Adrenal gland (tissue), 19 donors: ENCODE measurements around the gene UNC5A. TPM values are rescaled to one million over a fixed set of nuclear protein-coding genes. Genes with fewer than 3 reads are reported as not detected.

Experiments used
- DNase-seq, 7 donors: peaks; one replicate each; pipeline ENCODE4 v3.0.0-alpha.2; 2019 to 2020
- H3K27ac ChIP-seq, 5 donors: fragments of 200-600 bp; sonication (generic) in 4 of 5; 1 replicate in 3 of 5; 2 replicates in 2 of 5; pipeline versions ENCODE4 v1.5.1 to v1.8.0; 2016 to 2020; ENCODE audit warnings: mild to moderate bottlenecking in 1 of 5
- H3K27me3 ChIP-seq: fragments of 200-600 bp; 2 replicates; pipeline ENCODE4 v1.8.0; 2021
- H3K36me3 ChIP-seq, 2 donors: fragments of 200-600 bp; replicated peaks in 1 of 2; 1 replicate in 1 of 2; 2 replicates in 1 of 2; pipeline versions ENCODE4 v1.5.1 to v1.8.0; 2018 to 2022
- H3K4me1 ChIP-seq, 2 donors: fragments of 200-600 bp; replicated peaks in 1 of 2; 1 replicate in 1 of 2; 2 replicates in 1 of 2; pipeline versions ENCODE4 v1.5.1 to v1.8.0; 2018 to 2021
- H3K4me3 ChIP-seq, 4 donors: fragments of 200-600 bp; sonication (generic) in 3 of 4; one replicate each; pipeline ENCODE4 v1.5.1; 2016 to 2018
- H3K9me3 ChIP-seq, 3 donors: fragments of 200-600 bp; sonication (generic) in 1 of 3; replicated peaks in 1 of 3; 1 replicate in 2 of 3; 2 replicates in 1 of 3; pipeline versions ENCODE4 v1.5.1 to v1.8.0; 2016 to 2021
- POLR2A ChIP-seq, 2 donors: fragments of 450-650 bp; IDR thresholded peaks; one replicate each; pipeline ENCODE4 v1.6.1; 2017; ENCODE audit warnings: antibody characterized with exemption in 2 of 2, mild to moderate bottlenecking in 2 of 2, moderate library complexity in 1 of 2
- WGBS, 4 donors: extraction: QIAGEN DNeasy Blood & Tissue Kit in 2 of 4; methylation state at CpG; one replicate each; pipeline versions ENCODE4 v1.1.5 to v1.1.7; 2013 to 2017; 5-methylcytosine and 5-hydroxymethylcytosine counted together
- intact Hi-C, 2 donors: fragments of 100-400 bp; cut with DNase I; formaldehyde crosslinking; loops; one replicate each; pipeline versions ENCODE4 v1.14.1 to v1.15.0; 2022 to 2023
- long read RNA-seq, 10 donors: library from polyadenylated mRNA in 3 of 10; unstranded in 2 of 10; stranded (forward) in 1 of 10; transcript quantifications; one replicate each; pipeline ENCODE4 v2.0.0 and lab custom pipeline, GENCODE V29; 2021 to 2026
- polyA plus RNA-seq, 3 donors: library from polyadenylated mRNA; stranded (reverse); fragments of 200-250 nt in 2 of 3; fragments of 350-450 nt in 1 of 3; fragmentation: Illumina TruSeq in 1 of 3; extraction: RNeasy Lipid Tissue Mini Kit (QIAGEN cat#74804) in 1 of 3; gene quantifications; one replicate each; pipeline ENCODE4 v1.2.3, GENCODE V29; 2013 to 2014
- total RNA-seq, 9 donors: library from RNA; depleted of rRNA in 4 of 9; stranded (reverse); fragments of >200 nt in 4 of 9; fragments of 120-200 nt in 1 of 9; fragmentation: NEBNext Ultra II Directional in 1 of 9; extraction: Animal tissue kit (Norgen Biotek cat#: 25700) in 1 of 9; gene quantifications; one replicate each; pipeline versions ENCODE4 v1.1.0 to v1.2.4, GENCODE V29; 2013 to 2023
- TF ChIP-seq, protein P1 (sequence below), 6 experiments: fragments of 450-650 bp in 4 of 6; fragments of 200-600 bp in 2 of 6; sonication (generic) in 1 of 6; IDR thresholded peaks; 1 replicate in 5 of 6; 2 replicates in 1 of 6; pipeline versions ENCODE4 v1.5.1 to v1.8.0; 2016 to 2021; ENCODE audit warnings: antibody characterized with exemption in 6 of 6, mild to moderate bottlenecking in 2 of 6, moderate library complexity in 1 of 6
- donor health status: healthy with polysubstance abuse.
- donor health status: Bipolar disorder and iron deficiency.
- donor health status: DM: yes; HTN: yes; CAD: no.
- donor health status: DM: no; HTN: no; CAD: no.
- donor health status: DM: no; HTN: no; CAD: no.
- donor health status: DM: yes; HTN: yes; CAD: no.

Gene UNC5A
- total RNA-seq (1 to 10 TPM in 3 of 9 donors, under 1 TPM in 4, not detected in 2; 0.06 to 10.0 (median 0.72) TPM), polyA plus RNA-seq (10 to 100 TPM in 1 of 3 donors, 1 to 10 TPM in 2; 2.2 to 19.7 (median 4.8) TPM)
- long read RNA-seq, donor 1, result 0 reads
- long read RNA-seq, donor 2, result 0 reads
- long read RNA-seq, donor 3, result 0 reads
- long read RNA-seq, donor 4, result 0 reads
- long read RNA-seq, donor 5, partial matches to known transcripts, result 1 of 1 reads
- long read RNA-seq, donor 5, other reads (novel, unspliced or antisense), result 0 of 1 reads
- long read RNA-seq, donor 6, partial matches to known transcripts, result 2 of 4 reads
- long read RNA-seq, donor 6, other reads (novel, unspliced or antisense), result 2 of 4 reads
- long read RNA-seq, donor 7, result 0 reads
- long read RNA-seq, donor 8, result 0 reads
- long read RNA-seq, donor 9, result 0 reads
- long read RNA-seq, donor 10, result 0 reads

DNA sequence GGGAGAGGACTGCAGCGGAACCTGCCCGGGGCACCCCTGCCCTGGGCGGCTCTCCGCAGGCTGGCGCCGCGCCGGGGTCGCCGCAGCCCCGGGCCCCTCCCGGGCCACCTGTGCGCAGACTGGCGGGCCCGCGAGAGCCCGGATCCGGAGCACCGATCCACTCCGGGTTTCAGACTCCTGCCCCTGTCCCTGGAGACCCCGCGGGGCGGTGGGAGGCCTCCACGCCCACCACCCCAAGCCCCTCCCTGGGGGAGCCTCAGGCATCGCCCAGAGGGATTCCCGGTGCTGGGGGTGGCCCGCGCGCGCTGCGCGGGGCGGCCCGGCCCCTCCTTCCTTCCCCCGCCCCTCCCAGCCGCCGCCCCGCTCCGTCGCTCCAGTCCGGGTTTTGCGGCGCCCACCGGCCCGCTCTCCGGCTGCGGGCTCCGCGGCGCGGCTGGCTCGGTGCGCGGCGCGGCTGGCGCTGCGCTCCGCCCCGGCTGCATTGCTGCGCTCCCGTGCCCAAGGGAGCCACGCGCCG lies at the start of gene UNC5A:
UNC5A (plus strand) TSS at position 479 of the 517 bp plus-strand sequence. CDS start 192 bp downstream, outside the sequence.
- Histone ChIP-seq H3K4me1 (peaks cover 4 to 7% of the 10 kb centered on the region in 2 donors), H3K4me3 (peak within 1 kb of the TSS in 1 of 4 donors; percentile 19), H3K27me3 (peaks cover 45% of the 10 kb centered on the region), H3K36me3 (no peaks in the 10 kb centered on the region), H3K9me3 (no peaks in the 10 kb centered on the region), H3K27ac (peak within 1 kb of the TSS in 1 of 5 donors; percentile 54)
- WGBS, 4 donors, result 0 to 1% methylated on average over 52 to 65 of the region's 65 CpGs; no CpG with 5 or more reads in 2 of the 4 donors
- TF ChIP-seq, protein P1, sequence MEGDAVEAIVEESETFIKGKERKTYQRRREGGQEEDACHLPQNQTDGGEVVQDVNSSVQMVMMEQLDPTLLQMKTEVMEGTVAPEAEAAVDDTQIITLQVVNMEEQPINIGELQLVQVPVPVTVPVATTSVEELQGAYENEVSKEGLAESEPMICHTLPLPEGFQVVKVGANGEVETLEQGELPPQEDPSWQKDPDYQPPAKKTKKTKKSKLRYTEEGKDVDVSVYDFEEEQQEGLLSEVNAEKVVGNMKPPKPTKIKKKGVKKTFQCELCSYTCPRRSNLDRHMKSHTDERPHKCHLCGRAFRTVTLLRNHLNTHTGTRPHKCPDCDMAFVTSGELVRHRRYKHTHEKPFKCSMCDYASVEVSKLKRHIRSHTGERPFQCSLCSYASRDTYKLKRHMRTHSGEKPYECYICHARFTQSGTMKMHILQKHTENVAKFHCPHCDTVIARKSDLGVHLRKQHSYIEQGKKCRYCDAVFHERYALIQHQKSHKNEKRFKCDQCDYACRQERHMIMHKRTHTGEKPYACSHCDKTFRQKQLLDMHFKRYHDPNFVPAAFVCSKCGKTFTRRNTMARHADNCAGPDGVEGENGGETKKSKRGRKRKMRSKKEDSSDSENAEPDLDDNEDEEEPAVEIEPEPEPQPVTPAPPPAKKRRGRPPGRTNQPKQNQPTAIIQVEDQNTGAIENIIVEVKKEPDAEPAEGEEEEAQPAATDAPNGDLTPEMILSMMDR (IDR thresholded peaks at IDR 0.05), result no peak
- TF ChIP-seq POLR2A (IDR thresholded peaks at IDR 0.05), result no peak
- DNase-seq, result peak in 1 of 7 donors; percentile 42
- intact Hi-C loops, result no loop called here

DNA sequence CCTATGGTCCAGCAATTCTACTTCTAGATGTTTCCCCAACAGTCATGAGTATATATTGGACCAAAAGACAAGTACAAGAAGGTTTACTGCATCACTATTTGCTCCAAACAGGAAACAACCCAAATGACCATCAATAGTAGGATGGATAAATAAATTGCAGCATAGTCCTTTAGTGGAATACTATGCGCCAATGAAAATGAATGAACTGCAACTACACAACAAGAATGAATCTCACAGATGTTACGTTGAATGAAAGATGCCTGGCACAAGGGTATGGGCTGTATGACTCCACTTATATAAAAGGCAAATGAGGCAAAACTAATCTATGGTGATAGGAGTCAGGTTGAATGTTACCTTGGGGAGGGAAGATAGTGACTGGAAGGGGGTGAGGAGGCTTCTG lies 48.6 kb upstream of the UNC5A start:
- Histone ChIP-seq H3K9me3 (no peaks in the 10 kb centered on the region), H3K4me1 (no peaks in the 10 kb centered on the region), H3K27ac (no peak overlapping the region), H3K4me3 (no peak overlapping the region), H3K36me3 (no peaks in the 10 kb centered on the region), H3K27me3 (no peaks in the 10 kb centered on the region)
- intact Hi-C loops, result no loop called here
- 71 to 85% (median 82%) methylated on average over 2 of the region's 2 CpGs for WGBS, 4 donors
- TF ChIP-seq, protein P1 (IDR thresholded peaks at IDR 0.05), result no peak
- no peak for TF ChIP-seq POLR2A (IDR thresholded peaks at IDR 0.05)
- DNase-seq, result no peak

DNA sequence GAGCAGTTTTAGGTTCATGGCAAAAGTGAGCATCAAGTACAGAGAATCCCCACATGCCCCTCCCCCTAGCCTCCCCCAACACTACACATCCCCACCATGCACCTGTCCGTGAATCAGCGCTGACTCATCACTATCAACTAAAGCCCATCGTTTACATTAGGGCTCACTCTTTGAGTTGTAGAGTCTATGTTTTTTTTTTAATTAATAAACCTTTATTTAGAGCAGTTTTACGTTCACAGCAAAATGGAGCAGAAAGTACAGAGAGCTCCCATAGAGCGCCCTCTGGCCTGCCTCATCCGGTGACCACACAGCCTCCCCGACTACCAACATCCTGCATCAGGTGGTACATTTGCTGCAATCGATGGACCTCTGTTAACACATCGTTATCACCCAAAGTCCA lies 47.9 kb upstream of the UNC5A start:
- peak in 1 of 7 donors; percentile 20 for DNase-seq
- TF ChIP-seq, protein P1 (IDR thresholded peaks at IDR 0.05), result no peak
- intact Hi-C loops, result no loop called here
- Histone ChIP-seq H3K4me1 (no peaks in the 10 kb centered on the region), H3K4me3 (no peak overlapping the region), H3K36me3 (no peaks in the 10 kb centered on the region), H3K27me3 (no peaks in the 10 kb centered on the region), H3K9me3 (no peaks in the 10 kb centered on the region), H3K27ac (no peak overlapping the region)
- 51 to 60% (median 56%) methylated on average over 9 of the region's 9 CpGs for WGBS, 4 donors

DNA sequence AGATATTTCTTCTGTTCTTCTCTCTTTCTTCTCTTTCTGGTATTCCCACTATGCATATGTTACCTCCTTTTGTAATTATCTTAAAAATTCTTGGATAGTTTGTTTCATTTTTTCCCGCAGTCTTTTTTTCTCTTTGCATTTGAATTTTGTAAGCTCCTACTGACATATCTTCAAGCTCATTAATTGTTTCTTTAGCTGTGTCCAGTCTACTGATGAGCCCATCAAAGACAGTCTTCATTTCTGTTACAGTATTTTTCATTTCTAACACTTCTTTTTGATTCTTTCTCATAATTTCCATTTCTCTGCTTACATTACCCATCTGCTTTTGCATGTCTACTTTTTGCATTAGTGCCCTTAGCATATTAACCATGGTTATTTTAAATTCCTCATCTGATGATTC lies 44.7 kb upstream of the UNC5A start:
- Histone ChIP-seq H3K4me3 (no peak overlapping the region), H3K9me3 (no peaks in the 10 kb centered on the region), H3K27me3 (no peaks in the 10 kb centered on the region), H3K27ac (no peak overlapping the region), H3K36me3 (no peaks in the 10 kb centered on the region), H3K4me1 (no peaks in the 10 kb centered on the region)
- intact Hi-C loops, result no loop called here
- TF ChIP-seq POLR2A (IDR thresholded peaks at IDR 0.05), result no peak
- TF ChIP-seq, protein P1 (IDR thresholded peaks at IDR 0.05), result no peak
- 88 to 94% (median 91%) methylated on average over 1 of the region's 1 CpG for WGBS, 4 donors
- DNase-seq, result no peak
